VCaP (cell line): ENCODE results near the gene SLC35B2.

Experiments
- H3K27ac ChIP-seq: fragments of 450-650 bp; 2 replicates; pipeline ENCODE4 v1.5.1; 2017
- TF ChIP-seq, protein P1 (sequence below): fragments of 450-650 bp; conservative IDR thresholded peaks from 2 replicates; pipeline ENCODE4 v1.5.1; 2017; ENCODE audit warnings: mild to moderate bottlenecking, moderate library complexity

The SLC35B2 gene

GRCh38 chr6:44275749-44276648 is 18.7 kb upstream of the SLC35B2 start:
- TF ChIP-seq, protein P1, sequence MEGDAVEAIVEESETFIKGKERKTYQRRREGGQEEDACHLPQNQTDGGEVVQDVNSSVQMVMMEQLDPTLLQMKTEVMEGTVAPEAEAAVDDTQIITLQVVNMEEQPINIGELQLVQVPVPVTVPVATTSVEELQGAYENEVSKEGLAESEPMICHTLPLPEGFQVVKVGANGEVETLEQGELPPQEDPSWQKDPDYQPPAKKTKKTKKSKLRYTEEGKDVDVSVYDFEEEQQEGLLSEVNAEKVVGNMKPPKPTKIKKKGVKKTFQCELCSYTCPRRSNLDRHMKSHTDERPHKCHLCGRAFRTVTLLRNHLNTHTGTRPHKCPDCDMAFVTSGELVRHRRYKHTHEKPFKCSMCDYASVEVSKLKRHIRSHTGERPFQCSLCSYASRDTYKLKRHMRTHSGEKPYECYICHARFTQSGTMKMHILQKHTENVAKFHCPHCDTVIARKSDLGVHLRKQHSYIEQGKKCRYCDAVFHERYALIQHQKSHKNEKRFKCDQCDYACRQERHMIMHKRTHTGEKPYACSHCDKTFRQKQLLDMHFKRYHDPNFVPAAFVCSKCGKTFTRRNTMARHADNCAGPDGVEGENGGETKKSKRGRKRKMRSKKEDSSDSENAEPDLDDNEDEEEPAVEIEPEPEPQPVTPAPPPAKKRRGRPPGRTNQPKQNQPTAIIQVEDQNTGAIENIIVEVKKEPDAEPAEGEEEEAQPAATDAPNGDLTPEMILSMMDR, result no peak
- peak overlapping the region; percentile 16; the same call in 1 of the 2 replicates for H3K27ac ChIP-seq

DNA sequence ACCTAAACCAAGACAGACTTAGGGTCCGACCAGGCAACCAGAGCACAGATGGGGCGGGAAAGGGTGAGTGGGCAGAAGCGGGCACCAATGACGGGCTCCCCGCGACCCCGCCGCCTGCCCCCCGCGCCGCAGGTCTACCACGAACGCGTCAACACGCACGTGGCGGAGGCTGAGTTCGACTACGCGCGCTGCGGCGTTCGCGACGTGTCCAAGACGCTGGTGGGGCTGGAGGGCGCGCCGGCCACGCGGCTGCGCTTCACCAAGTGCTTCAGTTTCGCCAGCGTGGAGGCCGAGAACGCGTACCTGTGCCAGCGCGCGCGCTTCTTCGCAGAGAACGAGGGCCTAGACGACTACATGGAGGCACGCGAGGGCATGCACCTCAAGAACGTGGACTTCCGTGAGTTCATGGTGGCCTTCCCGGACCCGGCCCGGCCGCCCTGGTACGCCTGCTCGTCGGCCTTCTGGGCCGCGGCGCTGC is 18.0 kb upstream of the SLC35B2 start:
- H3K27ac ChIP-seq, result peak overlapping the region; percentile 16; the same call in 1 of the 2 replicates
- TF ChIP-seq, protein P1, result no peak

GRCh38 chr6:44273617-44274016 is 16.3 kb upstream of the SLC35B2 start:
- H3K27ac ChIP-seq, result no peak overlapping the region
- TF ChIP-seq, protein P1, result no peak

DNA sequence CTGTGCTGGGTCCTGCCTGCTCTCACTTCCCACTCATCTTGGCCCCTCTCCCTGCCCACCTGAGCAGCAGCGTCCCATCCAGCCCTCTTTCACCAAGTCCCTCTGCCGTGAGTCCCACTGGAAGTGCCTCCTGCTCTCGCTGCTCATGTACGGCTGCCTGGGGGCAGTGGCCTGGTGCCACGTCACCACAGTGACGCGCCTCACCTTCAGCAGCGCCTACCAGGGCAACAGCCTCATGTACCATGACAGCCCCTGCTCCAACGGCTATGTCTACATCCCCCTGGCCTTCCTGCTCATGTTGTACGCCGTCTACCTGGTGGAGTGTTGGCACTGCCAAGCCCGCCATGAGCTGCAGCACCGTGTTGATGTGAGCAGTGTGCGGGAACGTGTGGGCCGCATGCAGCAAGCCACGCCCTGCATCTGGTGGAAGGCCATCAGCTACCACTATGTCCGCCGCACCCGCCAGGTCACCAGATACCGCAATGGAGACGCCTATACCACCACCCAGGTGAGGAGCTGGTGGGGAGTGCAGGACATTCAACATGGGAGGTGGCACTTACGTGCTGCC is 15.8 kb upstream of the SLC35B2 start:
- H3K27ac ChIP-seq, result no peak overlapping the region
- TF ChIP-seq, protein P1, result no peak

DNA sequence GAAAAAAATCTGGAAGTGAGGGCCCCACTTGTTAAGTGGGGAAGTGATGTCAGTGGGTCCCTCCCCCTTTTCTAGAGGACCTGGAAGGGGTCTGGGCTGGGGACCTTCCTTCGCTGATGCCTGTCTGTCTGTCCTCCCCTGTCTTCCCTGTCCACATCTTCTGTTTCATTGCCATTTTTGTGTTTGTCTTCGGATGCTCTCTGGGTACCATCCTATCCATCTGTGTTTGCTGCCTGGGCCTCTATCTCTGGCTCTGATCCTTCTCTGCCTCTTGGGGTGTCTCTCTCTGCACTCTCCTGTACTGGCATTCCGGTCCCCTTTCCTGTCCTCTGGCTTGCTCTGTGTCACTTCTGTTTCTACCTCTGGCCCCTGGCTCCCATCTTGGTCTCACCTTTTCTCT is 15.2 kb upstream of the SLC35B2 start:
- TF ChIP-seq, protein P1, result no peak
- H3K27ac ChIP-seq, result no peak overlapping the region

DNA sequence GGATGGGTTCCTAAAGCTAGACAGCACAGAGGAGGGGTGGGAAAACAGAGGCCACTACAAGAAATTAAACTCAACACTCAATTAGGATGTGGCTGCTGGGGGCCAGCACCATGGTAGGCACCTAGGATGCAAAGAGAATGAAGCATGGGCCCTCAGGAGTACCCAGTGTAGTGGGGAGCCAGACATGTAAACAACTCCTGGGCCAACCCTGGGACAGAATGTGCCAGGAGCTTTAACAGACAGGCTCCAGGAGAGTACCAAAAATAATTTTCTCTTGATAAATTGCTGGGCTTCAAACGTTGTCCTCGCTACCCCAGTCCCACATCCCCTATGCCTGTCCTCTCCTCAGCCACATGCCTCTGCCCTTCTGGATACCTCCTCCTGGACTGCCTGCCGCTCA is 14.6 kb upstream of the SLC35B2 start:
- TF ChIP-seq, protein P1, result no peak

DNA sequence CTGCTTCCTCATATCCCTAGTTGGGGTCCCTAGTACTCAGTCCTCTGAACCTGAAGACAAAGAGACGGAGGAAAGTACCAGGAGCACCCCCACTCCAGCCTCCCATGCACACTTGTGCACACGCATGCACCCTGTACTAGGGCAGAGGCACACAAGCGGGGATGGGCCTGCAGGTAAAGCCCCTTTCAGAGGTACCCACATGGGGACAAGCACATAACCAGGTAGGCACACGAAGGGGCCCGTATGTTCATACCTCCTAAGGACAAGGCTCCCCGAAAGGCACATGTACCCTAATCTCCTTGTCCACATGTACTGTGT is 14.0 kb upstream of the SLC35B2 start:
- H3K27ac ChIP-seq, result no peak overlapping the region
- TF ChIP-seq, protein P1, result no peak

More for the DNA sequence above, 14.6 kb upstream of the SLC35B2 start:
- H3K27ac ChIP-seq, result no peak overlapping the region
